Ectodermal cell (in vitro differentiated cells): ENCODE results near the gene SLC18A2. TPM values are rescaled to one million over a fixed set of nuclear protein-coding genes. Genes with fewer than 3 reads are reported as not detected.

Experiments used
- H3K27ac ChIP-seq: 2 replicates; pipeline ENCODE4 v1.7.0; 2013; ENCODE audit warnings: mild to moderate bottlenecking, low read depth, low read length; ENCODE audit not compliant: insufficient read depth, poor library complexity, severe bottlenecking
- H3K27me3 ChIP-seq: 2 replicates; pipeline ENCODE4 v1.7.0; 2013; ENCODE audit warnings: mild to moderate bottlenecking, low read length; ENCODE audit not compliant: insufficient read depth, control insufficient read depth, poor library complexity, severe bottlenecking
- H3K36me3 ChIP-seq: one replicate; pipeline ENCODE4 v1.7.0; 2013; ENCODE audit warnings: low read length; ENCODE audit not compliant: control insufficient read depth, insufficient read depth
- H3K4me1 ChIP-seq: one replicate; pipeline ENCODE4 v1.7.0; 2013; ENCODE audit warnings: low read length; ENCODE audit not compliant: control insufficient read depth, insufficient read depth
- H3K4me3 ChIP-seq: 2 replicates; pipeline ENCODE4 v1.7.0; 2013; ENCODE audit warnings: low read depth, low read length, control low read depth; ENCODE audit not compliant: insufficient read depth
- H3K9me3 ChIP-seq: 2 replicates; pipeline ENCODE4 v1.7.0; 2013; ENCODE audit warnings: mild to moderate bottlenecking, low read length, moderate library complexity; ENCODE audit not compliant: control insufficient read depth
- WGBS, 2 experiments: methylation state at CpG; one replicate each; pipeline ENCODE4 v1.1.7; 2013; ENCODE audit warnings: missing lambda C conversion rate in 2 of 2; 5-methylcytosine and 5-hydroxymethylcytosine counted together
- polyA plus RNA-seq, 4 experiments: library from polyadenylated mRNA; stranded (reverse); fragments of 50-300 nt; gene quantifications; one replicate each; pipeline ENCODE4 v1.2.3, GENCODE V29; 2013

The SLC18A2 gene
- 0.69 TPM for polyA plus RNA-seq (2013, experiment 1 of 4)
- 0.89 TPM for polyA plus RNA-seq (2013, experiment 2 of 4)
- polyA plus RNA-seq (2013, experiment 3 of 4), result 0.75 TPM
- 1.1 TPM for polyA plus RNA-seq (2013, experiment 4 of 4)

DNA sequence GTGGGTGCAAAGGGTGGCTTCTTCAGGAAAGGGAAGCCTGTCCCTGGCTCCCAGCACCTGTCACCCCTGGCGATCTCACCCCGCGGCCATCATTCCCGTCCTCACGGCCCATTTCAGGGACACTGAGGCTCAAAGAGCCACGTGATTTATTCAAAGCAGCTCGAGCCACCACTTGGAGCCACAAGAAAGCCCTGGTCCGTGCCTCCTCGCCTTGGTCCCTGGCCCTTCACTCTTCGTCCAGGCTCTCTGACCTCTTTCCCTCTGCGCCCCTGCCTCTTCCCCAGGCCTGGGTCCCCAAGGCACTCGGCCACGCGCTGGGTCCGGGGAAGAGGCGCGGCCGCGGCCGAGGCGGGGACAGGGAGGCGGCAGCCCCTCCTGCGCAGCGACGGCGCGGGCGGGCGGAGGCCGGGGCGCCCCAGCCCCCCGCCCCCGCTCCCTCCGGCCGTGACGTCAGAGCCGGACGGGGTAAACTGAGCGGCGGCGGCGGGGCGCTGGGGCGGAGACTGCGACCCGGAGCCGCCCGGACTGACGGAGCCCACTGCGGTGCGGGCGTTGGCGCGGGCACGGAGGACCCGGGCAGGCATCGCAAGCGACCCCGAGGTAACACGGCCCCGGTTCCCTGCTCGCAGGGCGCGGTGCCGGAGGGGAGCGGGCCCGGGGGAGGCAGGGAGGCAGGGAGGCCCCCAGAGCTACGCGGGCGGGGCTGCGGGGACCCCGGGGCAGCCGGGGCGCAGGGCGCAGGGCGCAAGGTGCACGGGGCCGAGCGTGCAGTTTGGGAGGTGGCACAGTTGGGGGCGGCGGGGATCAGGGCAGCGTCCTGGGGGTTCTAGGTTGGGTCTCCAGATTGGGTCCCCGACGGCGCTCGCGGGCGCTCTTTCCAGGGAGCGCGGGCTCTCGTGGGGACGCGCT is at the start of gene SLC18A2:
TSS of gene SLC18A2 (plus strand) at position 494 of the 909 bp plus-strand sequence. CDS start 580 bp downstream, outside the sequence.
- Histone ChIP-seq H3K27me3 (peaks cover 59% of the 10 kb centered on the region), H3K4me1 (no peaks in the 10 kb centered on the region), H3K9me3 (no peaks in the 10 kb centered on the region), H3K4me3 (peak within 1 kb of the TSS; percentile 36), H3K27ac (no peak within 1 kb of the TSS), H3K36me3 (no peaks in the 10 kb centered on the region)
- 1 to 2% methylated on average over 93 of the region's 93 CpGs for WGBS, 2 experiments

DNA sequence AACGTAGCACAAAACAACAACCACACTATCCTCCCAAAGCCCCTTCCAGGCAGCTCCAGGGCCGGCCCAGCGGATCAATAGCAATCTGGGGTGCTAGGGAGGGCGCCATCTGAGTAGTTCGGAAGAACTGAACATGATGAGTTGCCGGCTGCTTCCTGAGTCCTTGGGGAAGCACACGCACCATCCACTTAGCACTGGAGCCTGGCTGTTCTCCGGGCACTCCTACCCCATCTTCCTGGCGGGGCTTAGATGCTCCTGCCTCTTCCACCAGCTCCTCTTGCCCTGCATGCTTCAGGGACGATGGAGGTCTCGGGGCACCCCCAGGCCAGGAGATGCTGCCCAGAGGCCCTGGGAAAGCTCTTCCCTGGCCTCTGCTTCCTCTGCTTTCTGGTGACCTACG is 43.7 kb upstream of the SLC18A2 start, which contains the start of gene KCNK18:
TSS of gene KCNK18 (plus strand) at position 301 of the 400 bp plus-strand sequence. CDS start at position 301, 0 bp downstream.
- peaks cover 6% of the 10 kb centered on the region for H3K4me1 ChIP-seq
- no peaks in the 10 kb centered on the region for H3K36me3 ChIP-seq
- no peaks in the 10 kb centered on the region for H3K27me3 ChIP-seq
- H3K9me3 ChIP-seq, result no peaks in the 10 kb centered on the region
- H3K4me3 ChIP-seq, result no peak within 1 kb of the TSS
- WGBS, 2 experiments, result 94 to 95% methylated on average over 12 of the region's 12 CpGs
- H3K27ac ChIP-seq, result no peak within 1 kb of the TSS

- Histone ChIP-seq H3K9me3 (no peaks in the 10 kb centered on the region), H3K4me1 (peaks cover 6% of the 10 kb centered on the region), H3K4me3 (no peak overlapping the region), H3K27ac (no peak overlapping the region), H3K27me3 (no peaks in the 10 kb centered on the region), H3K36me3 (no peaks in the 10 kb centered on the region)
- 44 to 47% methylated on average over 3 to 4 of the region's 4 CpGs for WGBS, 2 experiments
These were observed 42.8 kb upstream of the SLC18A2 start for GRCh38 chr10:117198088-117198487.

DNA sequence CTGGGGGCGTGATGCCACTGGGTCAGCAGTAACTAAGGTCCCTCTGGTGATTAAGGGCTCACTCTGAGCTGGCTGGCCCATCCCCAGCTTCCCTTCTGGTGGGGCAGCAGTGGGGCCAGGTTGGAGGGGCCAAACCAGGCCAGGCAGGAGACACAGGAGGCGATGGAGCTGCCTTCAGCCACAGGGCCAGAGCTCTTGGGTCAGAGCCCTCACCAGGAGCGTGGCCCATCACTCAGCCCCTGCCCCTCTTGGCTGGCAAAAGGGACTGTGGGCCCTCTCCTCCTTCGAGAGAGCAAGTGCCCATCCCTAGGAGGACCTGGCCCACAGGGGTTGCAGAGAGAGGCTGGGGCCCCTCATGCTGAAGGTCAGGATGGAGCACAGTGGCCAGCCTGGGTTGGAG is 39.1 kb upstream of the SLC18A2 start:
- WGBS, 2 experiments, result 69 to 71% methylated on average over 4 of the region's 4 CpGs
- Histone ChIP-seq H3K4me1 (peaks cover 6% of the 10 kb centered on the region), H3K4me3 (no peak overlapping the region)

DNA sequence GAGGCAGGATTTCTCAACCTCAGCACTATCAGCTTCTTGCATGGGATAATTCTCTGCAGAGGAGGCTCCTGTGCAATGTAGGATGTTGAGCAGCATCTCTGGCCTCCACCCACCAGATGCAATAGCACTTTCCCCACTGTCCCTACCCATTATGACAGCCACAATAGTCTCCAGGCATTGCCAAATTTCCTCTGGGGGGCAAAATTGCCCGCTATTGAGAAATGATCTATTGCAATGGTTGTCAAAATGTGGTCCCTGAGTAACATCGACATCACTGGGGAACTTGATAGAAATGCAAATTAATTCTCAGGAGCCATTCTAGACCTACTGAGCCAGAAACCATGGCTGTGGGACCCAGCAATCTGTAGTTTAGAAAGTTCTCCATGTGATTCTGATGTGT is 36.6 kb upstream of the SLC18A2 start:
- H3K4me1 ChIP-seq, result no peaks in the 10 kb centered on the region
- no peak overlapping the region for H3K27ac ChIP-seq
- 31 to 32% methylated on average over 2 of the region's 2 CpGs for WGBS, 2 experiments
- H3K36me3 ChIP-seq, result no peaks in the 10 kb centered on the region
- no peaks in the 10 kb centered on the region for H3K9me3 ChIP-seq
- no peaks in the 10 kb centered on the region for H3K27me3 ChIP-seq
- no peak overlapping the region for H3K4me3 ChIP-seq

More for the DNA sequence above, 39.1 kb upstream of the SLC18A2 start:
- H3K27me3 ChIP-seq, result no peaks in the 10 kb centered on the region
- H3K9me3 ChIP-seq, result no peaks in the 10 kb centered on the region
- H3K27ac ChIP-seq, result no peak overlapping the region
- no peaks in the 10 kb centered on the region for H3K36me3 ChIP-seq

DNA sequence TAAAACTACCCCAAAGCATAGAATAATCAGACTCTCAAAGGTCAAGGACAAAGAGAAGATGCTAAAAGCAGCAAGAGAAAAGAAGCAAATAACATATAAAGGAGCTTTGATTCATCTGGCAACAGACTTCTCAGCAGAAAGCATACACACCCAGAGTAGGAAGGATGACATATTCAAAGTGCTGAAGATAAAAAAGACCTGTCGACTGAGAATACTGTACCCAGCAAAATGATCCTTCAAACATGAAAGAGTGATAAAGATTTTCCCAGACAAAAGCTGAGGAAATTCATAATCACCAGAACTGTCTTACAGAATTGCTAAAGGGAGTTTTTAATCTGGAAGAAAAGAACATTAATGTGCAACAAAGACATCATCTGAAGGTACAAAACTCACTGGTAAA is 28.7 kb upstream of the SLC18A2 start:
- no peaks in the 10 kb centered on the region for H3K9me3 ChIP-seq
- peaks cover 28% of the 10 kb centered on the region for H3K27me3 ChIP-seq
- no peaks in the 10 kb centered on the region for H3K36me3 ChIP-seq
- 91 to 100% methylated on average over 1 of the region's 1 CpG for WGBS, 2 experiments
- H3K4me3 ChIP-seq, result no peak overlapping the region
- H3K4me1 ChIP-seq, result no peaks in the 10 kb centered on the region
- H3K27ac ChIP-seq, result no peak overlapping the region

DNA sequence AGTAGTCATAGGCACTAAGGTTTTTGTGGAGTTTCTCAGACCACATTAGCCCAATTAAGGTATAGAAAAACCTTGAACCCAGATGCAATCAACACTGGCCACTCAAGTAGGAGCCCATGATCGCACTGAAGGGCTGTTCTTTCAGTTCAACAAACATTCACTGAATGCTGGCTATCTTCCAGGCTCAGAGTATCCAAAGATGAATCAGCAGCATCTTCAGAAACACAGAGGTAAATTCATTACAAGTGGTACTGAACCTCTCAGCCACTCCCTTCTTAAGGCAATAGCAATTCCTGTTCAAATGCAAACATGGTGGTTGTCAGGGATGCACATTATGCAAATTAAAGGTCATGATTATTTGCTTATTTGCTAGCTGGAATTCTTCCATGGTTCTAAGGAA is 26.5 kb upstream of the SLC18A2 start:
- Histone ChIP-seq H3K27ac (no peak overlapping the region), H3K9me3 (no peaks in the 10 kb centered on the region), H3K27me3 (peaks cover 45% of the 10 kb centered on the region), H3K4me1 (no peaks in the 10 kb centered on the region), H3K4me3 (no peak overlapping the region), H3K36me3 (no peaks in the 10 kb centered on the region)
- 83 to 96% methylated on average over 1 of the region's 1 CpG for WGBS, 2 experiments

- 88 to 89% methylated on average over 2 of the region's 2 CpGs for WGBS, 2 experiments
- H3K27me3 ChIP-seq, result peaks cover 45% of the 10 kb centered on the region
- no peaks in the 10 kb centered on the region for H3K9me3 ChIP-seq
- H3K27ac ChIP-seq, result no peak overlapping the region
- H3K4me3 ChIP-seq, result no peak overlapping the region
- H3K36me3 ChIP-seq, result no peaks in the 10 kb centered on the region
- no peaks in the 10 kb centered on the region for H3K4me1 ChIP-seq
These were observed 25.8 kb upstream of the SLC18A2 start for GRCh38 chr10:117215079-117215478.

GRCh38 chr10:117216028-117216427 is 24.9 kb upstream of the SLC18A2 start:
- Histone ChIP-seq H3K36me3 (no peaks in the 10 kb centered on the region), H3K27ac (no peak overlapping the region), H3K9me3 (no peaks in the 10 kb centered on the region), H3K4me3 (no peak overlapping the region), H3K4me1 (peaks cover 1% of the 10 kb centered on the region), H3K27me3 (peaks cover 45% of the 10 kb centered on the region)
- 89 to 91% methylated on average over 15 of the region's 15 CpGs for WGBS, 2 experiments

GRCh38 chr10:117216611-117217195 is 24.2 kb upstream of the SLC18A2 start:
- WGBS, 2 experiments, result 1% methylated on average over 52 of the region's 52 CpGs
- peaks cover 45% of the 10 kb centered on the region for H3K27me3 ChIP-seq

More at GRCh38 chr10:117216611-117217195, 24.2 kb upstream of the SLC18A2 start:
- no peak overlapping the region for H3K27ac ChIP-seq
- peaks cover 8% of the 10 kb centered on the region for H3K4me1 ChIP-seq
- no peaks in the 10 kb centered on the region for H3K36me3 ChIP-seq
- H3K4me3 ChIP-seq, result peak overlapping the region; percentile 45
- no peaks in the 10 kb centered on the region for H3K9me3 ChIP-seq
